ENCODE results near the gene BRI3BP.
A peak's percentile ranks its signal among the peaks of the same experiment; 100 is the strongest.
"Not testable (repeated sequence)": the region's sequence is repeated elsewhere in the genome, so short reads cannot be mapped to it uniquely, and the experiment has no call there.

BRI3BP gene

GRCh38 chr12:125024949-125025563, 31.6 kb downstream of the BRI3BP start:
- no peak for DNase-seq

- DNase-seq, result no peak
Measured at GRCh38 chr12:125025606-125026235, 32.3 kb downstream of the BRI3BP start.

- DNase-seq, result no peak
Measured at GRCh38 chr12:125028106-125028505, 34.7 kb downstream of the BRI3BP start.

DNA sequence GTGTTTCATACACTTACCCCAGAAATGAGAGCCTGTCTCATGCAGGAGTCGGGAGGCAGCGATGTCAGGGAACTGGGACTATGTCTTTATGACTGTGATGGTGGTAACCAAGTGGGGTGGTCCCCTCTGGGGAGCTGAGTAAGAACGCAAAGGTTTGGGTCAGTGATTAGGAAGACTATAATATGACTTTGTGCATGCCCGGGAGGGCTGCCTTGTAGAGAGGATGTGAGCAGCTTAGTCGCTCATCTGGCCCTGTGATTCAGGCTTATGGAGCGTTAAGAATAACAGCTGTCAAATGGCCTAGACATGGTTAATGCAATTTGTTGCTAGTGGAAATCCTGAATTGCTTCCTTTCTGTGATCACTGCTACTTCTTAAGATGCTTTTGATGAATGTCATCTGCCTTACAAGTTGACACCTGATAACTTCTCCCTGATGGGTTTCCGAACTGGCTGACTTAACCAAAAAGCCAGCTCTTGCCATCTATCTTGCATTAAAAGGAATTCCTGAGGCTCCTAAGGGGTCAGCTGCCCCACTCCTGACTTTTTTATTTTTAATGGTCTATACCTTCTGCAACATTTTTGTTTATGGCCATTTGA, 36.4 kb downstream of the BRI3BP start:
- no peak for DNase-seq

DNA sequence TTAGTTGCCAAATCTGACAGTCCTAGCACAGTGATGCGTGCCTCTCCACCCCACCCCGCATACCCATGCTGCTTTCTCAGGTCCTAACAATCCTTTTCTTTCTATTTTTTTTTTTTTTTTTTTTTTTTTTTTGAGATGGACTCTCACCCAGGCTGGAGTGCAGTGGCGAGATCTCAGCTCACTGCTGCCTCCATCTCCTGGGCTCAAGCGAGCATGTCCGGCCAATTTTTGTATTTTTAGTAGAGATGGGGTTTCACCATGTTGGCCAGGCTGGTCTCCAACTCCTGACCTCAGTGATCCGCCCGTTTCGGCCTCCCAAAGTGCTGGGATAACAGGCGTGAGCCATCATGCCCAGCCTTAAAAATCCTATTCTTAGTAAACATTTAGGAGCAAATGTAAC, 38.0 kb downstream of the BRI3BP start:
- not testable (repeated sequence) for DNase-seq

GRCh38 chr12:125032466-125033152, 39.2 kb downstream of the BRI3BP start:
- no peak for DNase-seq

- no peak for DNase-seq
Measured at GRCh38 chr12:125033288-125033687, 39.8 kb downstream of the BRI3BP start.

GRCh38 chr12:125038976-125039625, 45.7 kb downstream of the BRI3BP start:
- DNase-seq, result no peak

DNA sequence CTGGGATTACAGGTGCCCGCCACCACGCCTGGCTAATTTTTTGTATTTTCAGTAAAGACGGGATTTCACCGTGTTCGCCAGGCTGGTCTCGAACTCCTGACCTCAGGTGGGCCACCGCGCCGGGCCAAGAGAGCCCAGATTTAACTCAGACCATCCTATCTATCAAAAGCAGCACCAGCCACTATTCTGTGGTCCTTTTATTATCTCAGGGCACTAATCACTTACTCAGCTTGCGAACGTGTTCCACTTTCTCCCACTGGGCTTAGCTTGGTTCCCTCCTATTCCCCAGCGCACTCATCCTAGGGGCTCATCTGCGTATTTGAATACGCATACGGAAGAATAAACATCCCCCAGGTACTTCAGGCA, 55.6 kb downstream of the BRI3BP start:
- DNase-seq, result no peak

DNA sequence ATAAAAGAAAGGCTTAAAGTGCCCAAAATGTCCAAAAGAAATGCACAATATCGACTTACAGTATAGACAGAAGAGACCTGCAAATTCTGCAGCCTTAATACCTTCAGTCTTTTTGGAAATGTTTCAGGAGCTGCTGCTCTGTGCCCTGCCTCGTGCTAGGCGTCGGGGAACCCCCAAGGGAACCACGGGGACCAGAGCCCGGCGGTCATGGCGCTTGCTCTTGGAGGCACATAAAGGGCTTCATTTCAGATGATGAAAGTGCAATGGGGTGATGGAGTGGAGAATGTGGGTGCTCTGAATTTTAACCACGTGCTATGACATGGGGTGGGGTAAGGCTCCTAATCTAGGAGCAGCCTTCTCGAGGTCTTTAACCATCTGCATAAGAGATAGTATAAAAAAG, 57.0 kb downstream of the BRI3BP start:
- no peak for DNase-seq

- no peak for DNase-seq
Measured at GRCh38 chr12:125050868-125051267, 57.4 kb downstream of the BRI3BP start.

- DNase-seq, result no peak
Measured at GRCh38 chr12:125053821-125054220, 60.4 kb downstream of the BRI3BP start.

- DNase-seq, result no peak
Measured at GRCh38 chr12:125055591-125055990, 62.1 kb downstream of the BRI3BP start.

- DNase-seq, result no peak
Measured at GRCh38 chr12:125056306-125056705, 62.9 kb downstream of the BRI3BP start.

DNA sequence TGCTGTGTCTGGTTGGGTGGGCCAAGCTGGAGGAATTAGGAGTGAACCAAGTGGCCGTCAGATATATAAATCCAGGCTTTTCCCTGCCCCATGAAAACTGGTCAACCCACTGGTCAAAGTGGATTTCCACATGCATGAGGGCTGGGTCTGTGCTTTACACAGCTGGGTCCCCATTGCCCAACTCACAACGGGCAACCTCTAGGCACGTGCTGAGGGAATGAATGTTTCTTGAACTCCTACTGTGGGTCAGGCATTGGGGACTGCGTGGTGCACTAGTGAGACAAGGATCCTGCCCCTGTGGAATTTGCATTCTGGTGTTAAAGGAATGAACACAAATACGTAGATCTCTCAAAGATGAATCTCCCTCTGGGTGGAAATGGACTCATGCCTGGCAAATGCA, 64.3 kb downstream of the BRI3BP start:
- DNase-seq, result no peak

DNA sequence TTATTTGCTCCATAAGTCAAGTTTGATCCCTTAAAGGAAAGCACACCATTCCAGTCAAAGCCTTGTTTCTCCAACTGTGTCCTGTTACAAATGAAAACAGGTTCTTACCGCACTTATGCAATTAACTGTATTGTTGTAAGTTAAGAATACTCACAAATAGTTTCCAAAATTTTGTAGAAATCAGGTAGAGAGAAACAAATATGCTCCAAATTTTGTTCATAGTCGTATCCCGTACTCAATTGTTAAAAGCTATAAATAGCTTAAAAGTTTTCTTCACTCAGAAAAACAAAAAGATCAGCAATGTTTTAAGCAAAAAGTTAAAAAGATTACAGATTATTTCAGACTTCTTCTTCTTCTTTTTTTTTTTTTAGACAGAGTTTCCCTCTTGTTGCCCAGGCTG, 67.8 kb downstream of the BRI3BP start:
- DNase-seq, result no peak

DNA sequence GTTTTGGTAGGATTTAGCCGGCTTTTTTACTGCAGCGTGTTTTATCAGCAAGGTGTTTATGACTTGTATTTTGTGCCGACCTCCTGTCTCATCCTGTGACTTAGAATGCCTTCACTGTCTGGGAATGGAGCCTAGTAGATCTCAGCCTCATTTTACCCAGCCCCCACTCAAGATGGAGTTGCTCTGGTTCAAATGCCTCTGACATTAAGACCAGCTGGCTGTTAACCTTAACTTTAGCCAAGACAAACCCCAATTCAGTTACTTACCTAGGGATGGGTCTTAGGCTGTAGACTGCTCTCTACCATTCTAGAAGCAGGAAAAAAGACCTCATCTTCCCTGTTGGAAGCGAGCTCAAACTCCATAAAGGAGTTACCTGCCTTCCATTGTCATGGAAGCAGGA, 70.1 kb downstream of the BRI3BP start:
- DNase-seq, result not testable (repeated sequence)

GRCh38 chr12:125064492-125064891, 71.0 kb downstream of the BRI3BP start:
- DNase-seq, result no peak

DNA sequence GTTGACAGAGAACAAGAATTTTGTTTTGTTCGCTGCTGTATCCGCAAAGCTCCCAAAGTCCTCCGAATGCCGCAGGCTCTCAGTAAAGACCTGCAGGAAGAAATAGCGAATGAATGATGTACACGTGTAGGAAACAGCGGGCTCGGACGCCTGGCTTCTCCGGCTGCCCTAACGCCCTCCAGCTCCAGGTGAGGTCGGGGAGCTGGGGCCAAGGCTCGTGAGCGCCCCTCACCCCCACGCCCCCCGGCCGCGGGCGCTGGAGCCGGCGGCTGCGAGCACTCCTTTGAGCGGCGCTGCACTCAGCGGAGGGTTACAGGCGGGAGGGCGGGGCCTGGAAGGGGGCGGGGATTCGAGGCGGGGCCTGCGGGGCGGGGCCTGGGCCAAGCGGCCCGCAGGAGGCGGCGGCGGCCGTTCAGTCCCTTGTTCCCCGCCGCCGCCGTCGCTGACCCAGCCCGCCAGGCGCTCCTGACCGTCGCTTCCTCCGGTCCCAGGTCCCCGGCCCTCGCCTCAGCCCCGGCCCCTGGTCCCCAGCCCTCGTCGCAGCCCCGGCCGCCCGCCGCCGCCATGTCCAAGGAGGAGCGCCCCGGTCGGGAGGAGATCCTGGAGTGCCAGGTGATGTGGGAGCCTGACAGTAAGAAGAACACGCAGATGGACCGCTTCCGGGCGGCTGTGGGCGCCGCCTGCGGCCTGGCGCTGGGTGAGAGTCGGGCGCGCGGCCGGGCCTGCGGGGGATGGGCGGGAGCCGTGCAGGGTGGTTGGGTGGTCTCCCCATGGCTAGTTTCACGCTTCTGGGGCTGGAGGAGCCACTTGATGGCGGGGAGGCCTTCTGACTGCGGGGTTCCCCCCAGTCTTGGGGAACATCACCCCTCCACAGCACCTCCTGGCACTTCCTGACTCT, 71.8 kb downstream of the BRI3BP start, which contains the start of gene AACS:
Gene AACS (plus strand): TSS at position 415 of the 898 bp plus-strand sequence. CDS start 150 bp downstream, at position 565.
- DNase-seq, result peak; percentile 67 to 70

- DNase-seq, result no peak
Measured at GRCh38 chr12:125065919-125066570, 72.6 kb downstream of the BRI3BP start.

- no peak for DNase-seq
Measured at GRCh38 chr12:125068391-125068790, 74.9 kb downstream of the BRI3BP start.

GRCh38 chr12:125069616-125070015, 76.2 kb downstream of the BRI3BP start:
- no peak for DNase-seq

Data from NCI-H1930 (cell line).